Astrocyte of the hippocampus (primary cell): ENCODE data around the gene FYB2.

Source experiments
- DNase-seq: peaks from one replicate; pipeline ENCODE4 v3.0.0; 2011; ENCODE audit warnings: low read depth, low spot score

The FYB2 gene

GRCh38 chr1:56715156-56715555, 104.0 kb downstream of the FYB2 start:
- peak; percentile 45 for DNase-seq

DNA sequence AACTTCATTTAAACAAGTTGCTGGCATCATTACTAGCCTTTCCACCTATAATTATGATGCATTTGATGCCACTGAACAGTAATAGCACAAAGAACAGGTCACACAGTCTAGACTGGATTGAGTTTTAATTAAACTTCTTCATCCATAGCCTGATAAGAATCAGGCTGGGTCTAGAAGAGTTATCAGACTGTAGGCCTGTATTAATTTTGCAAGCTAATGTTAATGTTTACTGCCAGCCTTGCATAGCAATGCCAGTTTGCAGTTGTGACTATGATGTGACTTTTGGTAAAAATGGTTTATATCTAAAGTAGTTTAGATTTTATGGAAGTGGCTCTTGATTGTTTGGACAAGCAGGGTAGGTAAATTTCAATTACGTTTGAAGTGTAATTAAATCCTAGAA, 106.1 kb downstream of the FYB2 start:
- DNase-seq = no peak

DNA sequence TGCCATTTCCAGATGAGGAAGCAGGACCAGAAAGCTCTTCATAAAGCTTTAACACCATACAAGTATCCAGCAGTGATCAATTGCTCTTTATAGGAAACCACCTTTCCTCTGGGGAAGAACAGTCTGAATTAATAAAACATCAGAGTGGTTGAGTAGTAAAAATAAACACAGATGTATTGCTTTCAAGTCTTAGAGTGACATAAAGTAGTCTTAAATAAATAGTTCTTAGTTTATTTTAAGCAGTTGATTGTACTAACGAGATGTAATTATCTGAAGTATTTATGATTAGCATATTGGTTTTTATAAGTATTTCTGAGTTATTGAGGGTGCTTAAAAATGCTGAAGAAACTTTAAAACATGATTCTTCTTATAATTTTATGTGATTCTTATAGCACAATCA, 107.1 kb downstream of the FYB2 start:
- DNase-seq = no peak

DNA sequence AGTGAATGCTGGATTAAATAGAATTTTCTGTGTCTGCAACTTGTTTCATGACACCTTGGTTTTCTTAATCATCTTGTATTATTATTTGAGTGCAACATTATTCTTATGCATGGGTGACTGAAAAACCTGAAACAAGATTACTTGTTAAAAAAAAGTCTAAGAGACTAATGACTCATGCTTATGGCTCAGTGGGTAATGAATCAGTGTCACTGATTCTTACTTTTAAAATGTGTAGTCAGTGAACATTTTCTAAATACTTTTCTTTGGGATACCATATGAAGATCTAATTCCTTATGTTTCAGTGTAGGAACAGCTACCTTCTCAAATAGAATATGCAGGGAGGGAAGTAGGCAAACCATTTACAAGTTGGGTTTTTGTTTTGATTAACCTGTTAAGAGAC, 108.6 kb downstream of the FYB2 start:
- peak; percentile 75 for DNase-seq

DNA sequence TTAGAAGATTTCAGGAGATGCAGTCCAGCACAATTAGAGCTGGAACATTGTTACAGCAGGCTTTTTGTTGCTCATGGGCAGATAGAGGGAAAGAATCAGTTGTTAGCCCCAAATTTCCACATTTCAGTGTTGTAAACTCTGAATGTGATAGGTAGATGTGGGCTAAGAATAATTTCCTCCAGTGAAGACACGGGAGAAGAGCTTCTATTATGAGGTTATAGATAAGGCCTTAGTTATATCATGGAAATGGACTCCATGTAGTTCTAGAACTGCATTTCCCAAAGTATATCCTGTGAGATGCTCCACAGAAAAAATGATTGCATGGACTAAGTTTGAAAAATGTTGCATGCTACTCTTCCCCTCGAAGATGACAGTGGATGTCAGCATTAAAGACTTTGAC, 109.2 kb downstream of the FYB2 start:
- no peak for DNase-seq

DNA sequence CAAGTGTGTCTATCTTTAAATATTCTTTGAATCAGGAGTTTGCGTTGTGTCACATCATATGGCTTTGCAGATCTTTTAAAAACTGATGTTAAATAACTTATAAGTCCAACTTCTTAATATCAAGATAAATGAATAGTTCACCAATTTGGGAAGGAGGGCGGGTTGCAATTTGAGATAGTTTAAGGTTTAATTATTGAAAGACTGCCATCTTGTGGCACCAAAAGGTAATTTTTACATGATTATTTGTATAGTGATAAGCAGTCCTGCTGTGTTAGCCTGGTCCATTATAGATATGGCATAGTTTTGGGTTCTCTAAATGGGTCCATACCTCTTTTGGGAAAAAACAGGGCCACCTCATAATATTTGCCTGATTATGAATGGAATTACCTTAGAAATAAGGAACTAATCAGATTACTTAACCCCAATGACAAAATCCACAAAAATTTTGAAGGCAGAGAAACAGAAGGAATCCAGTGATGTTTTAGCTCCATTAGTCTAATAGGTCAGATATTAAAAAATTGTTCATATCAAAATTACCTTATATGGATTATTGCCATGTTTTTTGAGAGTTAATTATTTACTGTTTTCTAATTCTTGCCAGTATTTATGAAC, 109.8 kb downstream of the FYB2 start:
- DNase-seq = peak; percentile 70

DNA sequence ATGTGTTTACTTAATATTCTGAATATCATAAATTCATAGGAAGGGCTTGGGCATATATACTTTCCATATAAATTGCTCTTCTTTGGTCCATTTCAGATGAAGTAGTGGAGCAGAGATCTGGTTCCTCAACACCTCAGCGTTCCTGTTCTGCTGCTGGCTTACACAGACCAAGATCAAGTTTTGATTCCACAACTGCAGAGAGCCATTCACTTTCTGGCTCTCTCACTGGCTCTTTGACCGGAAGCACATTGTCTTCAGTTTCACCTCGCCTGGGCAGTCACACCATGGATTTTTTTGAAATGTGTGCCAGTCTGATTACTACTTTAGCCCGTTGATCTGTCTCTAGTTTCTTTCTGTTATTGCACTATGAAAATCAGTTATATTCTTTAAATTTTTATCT, 111.8 kb downstream of the FYB2 start:
- DNase-seq = no peak

DNA sequence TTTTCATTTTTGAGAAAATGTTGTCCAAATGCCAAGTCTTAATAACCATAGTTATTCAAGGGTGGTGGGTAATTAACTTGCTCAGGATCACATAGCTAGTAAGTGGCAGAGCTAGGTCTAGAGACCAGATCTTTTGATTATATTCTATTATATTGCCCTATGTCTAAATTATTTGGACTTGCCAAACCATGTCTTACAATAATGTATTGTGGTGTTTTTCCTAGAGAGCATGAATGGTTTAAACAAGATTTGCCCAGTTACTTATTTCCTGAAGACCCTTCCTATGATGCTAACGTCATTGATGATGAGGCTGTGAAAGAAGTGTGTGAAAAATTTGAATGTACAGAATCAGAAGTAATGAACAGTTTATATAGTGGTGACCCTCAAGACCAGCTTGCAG, 115.5 kb downstream of the FYB2 start:
- no peak for DNase-seq

DNA sequence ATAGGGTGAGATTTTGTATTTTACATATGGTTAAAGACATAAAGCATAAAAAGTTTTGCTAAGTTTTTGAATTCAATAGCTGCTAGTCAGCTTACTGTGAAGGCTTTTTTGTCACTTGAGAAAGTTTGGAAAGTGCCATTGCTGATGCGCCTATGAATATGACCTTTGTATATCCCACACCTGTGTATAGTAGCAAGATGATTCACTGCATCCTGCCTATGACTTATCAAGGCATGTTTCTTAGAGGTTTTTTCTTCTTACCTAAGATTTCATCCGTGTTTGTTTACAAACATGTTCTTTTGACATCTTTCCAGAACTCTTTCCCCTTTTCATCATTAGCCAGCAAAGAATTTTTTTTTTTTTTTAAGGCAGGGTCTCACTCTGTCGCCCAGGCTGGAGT, 122.5 kb downstream of the FYB2 start:
- DNase-seq = no peak

GRCh38 chr1:56688522-56689026, 130.6 kb downstream of the FYB2 start:
- peak; percentile 85 for DNase-seq

DNA sequence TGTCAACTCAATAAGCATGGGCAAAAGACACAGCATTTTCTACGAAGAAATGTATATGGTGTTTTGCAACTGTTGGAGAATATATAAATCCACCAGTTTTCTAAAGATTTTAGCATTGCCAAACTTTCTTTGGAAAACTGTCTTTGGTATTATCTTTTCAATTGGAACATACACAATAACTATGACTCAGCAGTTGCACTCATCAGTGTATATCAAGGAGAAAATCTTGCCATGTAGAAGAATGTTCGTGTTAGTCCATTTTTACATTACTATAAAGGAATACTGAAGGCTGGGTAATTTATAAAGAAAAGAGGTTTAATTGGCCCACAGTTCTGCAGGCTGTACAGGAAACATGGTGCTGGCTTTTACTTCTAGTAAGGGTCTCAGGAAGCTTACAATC, 133.0 kb downstream of the FYB2 start:
- peak; percentile 4 for DNase-seq

DNA sequence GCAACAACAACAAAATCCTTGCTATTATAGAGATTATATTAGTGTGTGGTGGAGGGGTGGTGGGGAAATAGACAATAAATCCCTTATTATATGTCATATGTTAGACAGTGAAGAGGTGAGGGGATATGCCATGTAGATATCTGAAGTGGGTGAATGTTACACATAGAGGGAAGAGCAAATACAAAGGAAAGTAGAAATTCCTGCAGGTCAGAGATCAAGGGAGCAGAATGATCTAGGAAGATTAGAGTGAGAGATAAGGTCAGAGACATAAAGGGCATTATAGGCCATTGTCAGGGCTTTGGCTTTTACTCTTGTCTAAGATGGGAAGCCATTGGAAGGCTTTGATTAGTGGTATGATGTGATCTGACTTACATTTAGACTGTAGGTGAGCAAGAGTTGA, 135.6 kb downstream of the FYB2 start:
- no peak for DNase-seq

DNA sequence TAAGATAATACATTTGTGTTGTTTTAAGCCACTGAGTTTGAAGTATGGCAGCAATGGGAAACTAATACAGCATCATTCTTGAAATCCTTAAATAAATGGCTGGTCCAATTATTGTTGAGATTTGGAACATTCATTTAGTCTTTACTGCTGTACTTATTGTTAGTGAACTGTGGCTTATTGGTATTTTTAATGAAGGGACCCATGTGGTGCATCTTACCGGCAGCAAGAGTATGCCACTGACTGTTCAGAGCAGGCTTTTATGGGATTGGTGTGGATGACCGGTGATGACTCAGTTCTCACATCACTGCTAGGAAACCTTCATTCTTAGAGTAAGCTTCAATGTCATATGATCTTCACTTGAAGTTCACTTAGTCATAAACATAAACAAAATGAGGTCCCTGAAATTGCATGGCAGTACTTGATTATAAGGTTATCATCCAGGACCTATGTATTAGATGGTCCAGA, 142.6 kb downstream of the FYB2 start:
- peak; percentile 68 for DNase-seq

GRCh38 chr1:56675763-56676162, 143.4 kb downstream of the FYB2 start:
- no peak for DNase-seq

- DNase-seq = no peak
Measured at GRCh38 chr1:56672579-56672978, 146.6 kb downstream of the FYB2 start.

GRCh38 chr1:56671542-56671941, 147.7 kb downstream of the FYB2 start:
- no peak for DNase-seq

DNA sequence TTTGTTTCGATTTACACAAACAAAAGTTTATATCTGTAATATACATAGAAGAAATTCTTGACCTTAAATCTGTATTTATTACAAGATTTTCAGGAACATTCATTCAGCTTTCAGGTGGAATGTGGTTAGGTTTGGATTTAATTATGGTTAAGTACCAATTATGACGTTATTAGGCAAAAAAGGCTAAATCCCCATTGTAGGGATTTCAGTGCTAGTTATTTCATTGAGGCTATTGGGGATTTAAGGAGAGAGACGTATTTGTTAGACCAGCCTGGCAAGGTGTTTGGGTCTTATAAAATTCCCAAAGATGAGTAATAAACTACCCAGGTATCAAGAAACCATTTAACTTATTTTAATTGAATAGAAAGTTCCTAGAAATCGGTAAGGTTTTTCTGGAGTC, 148.1 kb downstream of the FYB2 start:
- DNase-seq = no peak

GRCh38 chr1:56670350-56670749, 148.9 kb downstream of the FYB2 start:
- no peak for DNase-seq
